Measurements from ENCODE around the gene NTRK1. TPM values are rescaled to one million over a fixed set of nuclear protein-coding genes. Genes with fewer than 3 reads are reported as not detected.

NTRK1 gene
- polyA plus RNA-seq, 1 experiment: 0.02 TPM

- Histone ChIP-seq H3K36me3 (ENCODE audit: control insufficient read depth, insufficient read depth, low read length) (no peaks in the 10 kb centered on the region), H3K27me3 (ENCODE audit: control insufficient read depth, insufficient read depth, low read length) (no peaks in the 10 kb centered on the region), H3K4me3 (ENCODE audit: low read depth, low read length) (peak overlapping the region; percentile 49)
- TF ChIP-seq, protein P1, sequence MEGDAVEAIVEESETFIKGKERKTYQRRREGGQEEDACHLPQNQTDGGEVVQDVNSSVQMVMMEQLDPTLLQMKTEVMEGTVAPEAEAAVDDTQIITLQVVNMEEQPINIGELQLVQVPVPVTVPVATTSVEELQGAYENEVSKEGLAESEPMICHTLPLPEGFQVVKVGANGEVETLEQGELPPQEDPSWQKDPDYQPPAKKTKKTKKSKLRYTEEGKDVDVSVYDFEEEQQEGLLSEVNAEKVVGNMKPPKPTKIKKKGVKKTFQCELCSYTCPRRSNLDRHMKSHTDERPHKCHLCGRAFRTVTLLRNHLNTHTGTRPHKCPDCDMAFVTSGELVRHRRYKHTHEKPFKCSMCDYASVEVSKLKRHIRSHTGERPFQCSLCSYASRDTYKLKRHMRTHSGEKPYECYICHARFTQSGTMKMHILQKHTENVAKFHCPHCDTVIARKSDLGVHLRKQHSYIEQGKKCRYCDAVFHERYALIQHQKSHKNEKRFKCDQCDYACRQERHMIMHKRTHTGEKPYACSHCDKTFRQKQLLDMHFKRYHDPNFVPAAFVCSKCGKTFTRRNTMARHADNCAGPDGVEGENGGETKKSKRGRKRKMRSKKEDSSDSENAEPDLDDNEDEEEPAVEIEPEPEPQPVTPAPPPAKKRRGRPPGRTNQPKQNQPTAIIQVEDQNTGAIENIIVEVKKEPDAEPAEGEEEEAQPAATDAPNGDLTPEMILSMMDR (IDR thresholded peaks at IDR 0.05; ENCODE audit: insufficient read depth, low read depth, low read length): no peak
- DNase-seq (ENCODE audit: low read depth): no peak
- POLR2A ChIA-PET: no interaction called here
- CTCF ChIA-PET: interaction anchor here (0.6 to 9.4 kb wide), 11 partner anchors 22 to 235 kb away, joined by 3 to 298 read pairs (median 5); partner anchors contain the start of genes LRRC71, NES and NTRK1
Observed at GRCh38 chr1:156894711-156895454, 34.2 kb downstream of the NTRK1 start.

DNA sequence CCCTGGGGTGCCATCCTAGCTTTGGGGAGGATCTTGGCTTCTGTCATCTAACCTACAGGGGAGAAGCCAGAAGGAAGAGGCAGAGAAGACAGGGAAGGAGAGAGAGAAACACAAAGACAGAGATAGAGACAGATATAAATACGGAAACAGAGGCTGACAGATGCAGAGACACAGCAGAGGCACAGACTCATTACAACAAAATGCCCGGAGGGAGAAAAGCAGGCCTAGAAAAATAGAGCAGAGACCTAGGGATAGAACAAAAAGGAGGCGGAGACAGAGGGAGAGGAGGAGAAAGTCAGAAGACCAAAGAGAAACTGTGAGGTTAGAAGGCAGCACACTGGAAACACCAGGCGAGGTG lies 34.8 kb downstream of the NTRK1 start:
- no peak for DNase-seq (ENCODE audit: low read depth)
- TF ChIP-seq, protein P1 (IDR thresholded peaks at IDR 0.05; ENCODE audit: insufficient read depth, low read depth, low read length): no peak
- ChIA-PET CTCF (interaction anchor here (1.1 to 9.4 kb wide), 8 partner anchors 22 to 219 kb away, joined by 3 to 298 read pairs (median 4); partner anchors contain the start of genes LRRC71, NES and NTRK1), POLR2A (no interaction called here)
- Histone ChIP-seq H3K4me3 (ENCODE audit: low read depth, low read length) (peak overlapping the region; percentile 49; the same call in 1 of the 2 replicates), H3K27me3 (ENCODE audit: control insufficient read depth, insufficient read depth, low read length) (no peaks in the 10 kb centered on the region), H3K36me3 (ENCODE audit: control insufficient read depth, insufficient read depth, low read length) (no peaks in the 10 kb centered on the region)

- no peaks in the 10 kb centered on the region for H3K27me3 ChIP-seq (ENCODE audit: control insufficient read depth, insufficient read depth, low read length)
- DNase-seq (ENCODE audit: low read depth): no peak
- TF ChIP-seq, protein P1 (IDR thresholded peaks at IDR 0.05; ENCODE audit: insufficient read depth, low read depth, low read length): no peak
- ChIA-PET CTCF (interaction anchor here (1.4 to 9.4 kb wide), 3 partner anchors 27 to 168 kb away, joined by 3 to 298 read pairs (median 4); partner anchors contain the start of gene LRRC71), POLR2A (no interaction called here)
- H3K4me3 ChIP-seq (ENCODE audit: low read depth, low read length): no peak overlapping the region
- H3K36me3 ChIP-seq (ENCODE audit: control insufficient read depth, insufficient read depth, low read length): no peaks in the 10 kb centered on the region
Observed at GRCh38 chr1:156895927-156896326, 35.3 kb downstream of the NTRK1 start.

DNA sequence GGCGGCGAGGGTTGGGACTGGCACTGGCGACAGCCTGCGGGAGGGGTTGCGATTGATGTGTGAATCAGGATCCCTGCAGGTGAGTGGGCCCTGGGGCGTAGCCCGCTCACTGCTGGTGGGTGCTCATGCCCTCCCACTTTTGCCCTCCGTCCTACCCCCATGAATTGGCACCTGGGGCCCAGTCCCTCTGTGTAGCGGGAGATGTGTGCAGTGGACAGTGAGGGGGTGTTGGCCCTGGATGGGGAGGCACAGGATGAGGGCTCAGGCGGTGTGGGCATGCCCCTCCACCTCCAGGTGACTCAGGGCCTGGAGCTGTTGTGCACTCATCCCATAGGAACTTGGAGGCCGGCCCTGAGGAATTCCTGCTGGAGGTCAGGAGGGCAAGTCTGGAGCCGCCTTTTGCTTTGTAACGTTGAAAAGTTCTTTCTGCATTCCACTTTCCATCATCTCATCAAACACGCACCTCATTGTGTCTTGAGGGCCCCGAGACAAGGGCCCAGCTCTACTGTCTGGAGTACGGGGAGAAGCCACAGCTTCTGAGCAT lies 35.9 kb downstream of the NTRK1 start:
- TF ChIP-seq, protein P1 (IDR thresholded peaks at IDR 0.05; ENCODE audit: insufficient read depth, low read depth, low read length): no peak
- peak; percentile 70 for DNase-seq (ENCODE audit: low read depth)
- Histone ChIP-seq H3K4me3 (ENCODE audit: low read depth, low read length) (no peak overlapping the region), H3K27me3 (ENCODE audit: control insufficient read depth, insufficient read depth, low read length) (no peaks in the 10 kb centered on the region), H3K36me3 (ENCODE audit: control insufficient read depth, insufficient read depth, low read length) (no peaks in the 10 kb centered on the region)
- ChIA-PET CTCF (interaction anchor here (0.7 to 9.4 kb wide), 8 partner anchors 15 to 207 kb away, joined by 3 to 298 read pairs (median 6); partner anchors contain the start of gene LRRC71), POLR2A (no interaction called here)

DNA sequence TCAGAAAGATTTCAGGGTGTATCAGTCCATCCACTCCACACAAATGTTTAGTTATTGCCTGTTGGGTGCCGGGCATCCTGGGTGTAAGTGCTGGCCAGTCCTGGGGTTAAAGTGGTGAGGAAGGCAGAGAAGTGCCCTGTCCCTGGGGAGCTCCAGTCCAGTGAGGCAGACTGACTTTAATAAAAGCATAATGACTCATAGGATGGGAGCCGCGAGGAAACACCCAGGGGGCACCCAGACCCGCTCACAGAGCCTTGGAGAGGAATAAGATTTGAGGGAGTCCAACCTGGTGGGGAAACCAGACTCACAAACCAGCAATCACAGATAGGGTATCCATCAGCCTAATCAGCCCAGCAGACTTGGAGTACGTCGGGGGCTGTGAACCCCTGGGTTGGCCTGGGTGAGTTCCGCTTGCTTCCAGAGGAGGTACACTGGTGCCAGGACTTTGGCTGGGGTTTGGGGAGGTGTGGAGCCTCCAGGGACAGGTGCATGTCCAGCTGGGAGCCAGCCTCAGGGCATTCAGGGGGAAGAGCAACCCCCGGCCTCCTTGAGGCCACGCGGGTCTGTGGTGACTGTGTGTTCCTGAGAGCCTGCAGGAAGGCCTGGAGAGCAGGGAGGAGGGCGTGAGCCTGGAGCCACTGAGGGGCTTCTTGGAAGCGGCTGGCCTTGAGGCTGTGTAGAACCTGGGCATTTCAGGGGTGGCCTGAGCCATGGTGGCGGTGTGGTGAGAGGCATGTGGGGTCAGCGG lies 36.6 kb downstream of the NTRK1 start:
- ChIA-PET CTCF (interaction anchor here (0.7 to 9.4 kb wide), 11 partner anchors 14 to 208 kb away, joined by 3 to 298 read pairs (median 5); partner anchors contain the start of gene LRRC71), POLR2A (no interaction called here)
- TF ChIP-seq, protein P1 (IDR thresholded peaks at IDR 0.05; ENCODE audit: insufficient read depth, low read depth, low read length): no peak
- no peaks in the 10 kb centered on the region; the same call in 1 of the 2 replicates for H3K36me3 ChIP-seq (ENCODE audit: control insufficient read depth, insufficient read depth, low read length)
- no peak for DNase-seq (ENCODE audit: low read depth)
- H3K27me3 ChIP-seq (ENCODE audit: control insufficient read depth, insufficient read depth, low read length): no peaks in the 10 kb centered on the region
- no peak overlapping the region for H3K4me3 ChIP-seq (ENCODE audit: low read depth, low read length)
